Measurements from ENCODE around the gene EGLN1.

Gene EGLN1

GRCh38 chr1:231374394-231374793 is 47.7 kb downstream of the EGLN1 start:
- H3K4me3 ChIP-seq (ENCODE audit: low read depth, low read length): no peak overlapping the region
- TF ChIP-seq CTCF (IDR thresholded peaks at IDR 0.05; ENCODE audit: low read depth, low read length): no peak

- no peak overlapping the region for H3K4me3 ChIP-seq (ENCODE audit: low read depth, low read length)
- TF ChIP-seq CTCF (IDR thresholded peaks at IDR 0.05; ENCODE audit: low read depth, low read length): no peak
Measured at GRCh38 chr1:231372501-231372900, 49.6 kb downstream of the EGLN1 start.

GRCh38 chr1:231369282-231369681 is 52.8 kb downstream of the EGLN1 start:
- no peak overlapping the region for H3K4me3 ChIP-seq (ENCODE audit: low read depth, low read length)
- TF ChIP-seq CTCF (IDR thresholded peaks at IDR 0.05; ENCODE audit: low read depth, low read length): no peak

GRCh38 chr1:231364192-231364591 is 57.9 kb downstream of the EGLN1 start:
- TF ChIP-seq CTCF (IDR thresholded peaks at IDR 0.05; ENCODE audit: low read depth, low read length): no peak
- H3K4me3 ChIP-seq (ENCODE audit: low read depth, low read length): no peak overlapping the region

- no peak overlapping the region for H3K4me3 ChIP-seq (ENCODE audit: low read depth, low read length)
- TF ChIP-seq CTCF (IDR thresholded peaks at IDR 0.05; ENCODE audit: low read depth, low read length): no peak
Measured at GRCh38 chr1:231363624-231364023, 58.5 kb downstream of the EGLN1 start.

- no peak overlapping the region for H3K4me3 ChIP-seq (ENCODE audit: low read depth, low read length)
- TF ChIP-seq CTCF (IDR thresholded peaks at IDR 0.05; ENCODE audit: low read depth, low read length): no peak
Measured at GRCh38 chr1:231362325-231362724, 59.8 kb downstream of the EGLN1 start.

- TF ChIP-seq CTCF (IDR thresholded peaks at IDR 0.05; ENCODE audit: low read depth, low read length): no peak
- no peak overlapping the region for H3K4me3 ChIP-seq (ENCODE audit: low read depth, low read length)
Measured at GRCh38 chr1:231359113-231359512, 63.0 kb downstream of the EGLN1 start.
